CD4-positive, alpha-beta T cell treated with Interleukin-6 for 4 hours (primary cell): Measurements from ENCODE around the gene PARP1.
"Not testable (repeated sequence)": the region's sequence is repeated elsewhere in the genome, so short reads cannot be mapped to it uniquely, and the experiment has no call there.

Source experiments
- DNase-seq: peaks from one replicate; pipeline ENCODE4 v3.0.0-alpha.2; 2020; ENCODE audit warnings: mixed read lengths

The PARP1 gene

GRCh38 chr1:226349081-226349480 lies 58.8 kb downstream of the PARP1 start:
- DNase-seq, result no peak

DNA sequence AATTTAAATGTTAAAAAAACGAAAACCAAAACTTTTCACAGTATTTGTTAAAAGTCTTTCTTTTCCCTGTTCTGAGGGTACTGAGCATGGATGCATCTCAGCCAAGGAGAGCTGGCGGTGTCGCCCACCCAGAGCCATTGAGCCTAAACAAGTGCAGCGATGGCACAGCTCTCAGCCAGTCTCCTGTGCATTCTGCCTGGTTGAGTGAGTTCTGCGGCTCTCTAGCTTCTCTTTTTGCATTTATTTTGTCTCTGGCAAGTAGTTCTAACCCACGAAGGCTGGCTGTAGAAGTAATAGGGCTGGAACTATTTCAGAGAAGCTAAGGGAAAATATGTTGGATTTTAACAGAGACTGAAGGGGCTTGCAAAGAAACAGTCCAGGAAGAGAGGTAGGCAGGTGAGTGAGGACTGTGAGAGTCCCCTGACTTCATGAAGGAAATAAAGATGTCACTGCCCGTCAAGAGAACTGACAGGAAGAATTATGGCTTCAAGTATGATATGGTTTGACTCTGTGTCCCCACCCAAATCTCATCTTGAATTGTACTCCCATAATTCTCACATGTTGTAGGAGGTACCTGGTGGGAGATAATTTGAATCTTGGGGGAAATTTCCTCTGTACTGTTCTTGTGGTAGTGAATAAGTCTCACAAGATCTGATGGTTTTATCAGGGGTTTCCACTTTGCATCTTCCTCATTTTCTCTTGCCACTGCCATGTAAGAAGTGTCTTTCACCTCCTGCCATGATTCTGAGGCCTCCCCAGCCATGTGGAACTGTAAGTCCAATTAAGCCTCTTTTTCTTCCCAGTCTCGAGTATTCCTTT lies 63.2 kb downstream of the PARP1 start:
- DNase-seq, result no peak

GRCh38 chr1:226342656-226343055 lies 65.2 kb downstream of the PARP1 start:
- no peak for DNase-seq

DNA sequence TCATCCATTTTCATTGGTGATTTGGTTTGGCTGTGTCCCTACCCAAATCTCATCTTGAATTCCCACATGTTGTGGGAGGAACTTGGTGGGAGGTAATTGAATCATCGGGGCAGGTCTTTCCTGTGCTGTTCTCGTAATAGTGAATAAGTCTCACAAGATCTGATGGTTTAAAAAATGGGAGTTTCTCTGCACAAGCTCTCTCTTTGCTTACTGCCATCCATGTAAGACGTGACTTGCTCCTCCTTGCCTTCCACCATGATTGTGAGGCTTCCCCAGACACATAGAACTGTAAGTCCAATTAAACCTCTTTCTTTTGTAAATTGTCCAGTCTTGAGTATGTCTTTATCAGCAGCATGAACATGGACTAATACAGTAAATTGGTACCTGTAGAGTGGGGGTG lies 67.8 kb downstream of the PARP1 start:
- not testable (repeated sequence) for DNase-seq

DNA sequence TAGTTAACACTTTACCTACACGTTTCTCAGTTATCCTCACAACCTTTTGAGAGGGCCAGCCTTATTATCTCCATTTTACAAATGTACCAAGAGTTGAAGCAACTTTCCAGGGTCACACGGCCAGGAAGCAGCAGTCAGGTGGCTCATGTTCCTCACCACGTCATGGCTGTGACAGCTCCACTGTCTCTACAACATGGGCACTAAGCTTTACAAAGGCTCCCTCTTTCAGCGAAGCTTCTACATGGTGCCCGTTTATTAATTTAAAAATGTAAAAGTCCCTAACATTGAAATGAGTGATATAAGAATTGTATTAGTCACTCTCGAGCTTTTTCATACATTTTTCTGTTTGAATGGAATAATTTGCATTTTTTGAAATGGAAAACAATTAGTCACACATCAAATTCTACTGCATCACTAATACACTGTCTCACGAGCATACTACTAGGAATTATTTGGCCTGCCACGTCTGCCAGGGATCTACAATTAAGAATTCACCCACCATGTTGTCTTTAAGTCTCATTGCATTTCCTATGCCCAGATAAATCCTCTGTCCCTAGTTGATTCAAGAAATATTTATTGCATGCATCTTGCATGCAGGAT lies 70.5 kb downstream of the PARP1 start:
- DNase-seq, result no peak

DNA sequence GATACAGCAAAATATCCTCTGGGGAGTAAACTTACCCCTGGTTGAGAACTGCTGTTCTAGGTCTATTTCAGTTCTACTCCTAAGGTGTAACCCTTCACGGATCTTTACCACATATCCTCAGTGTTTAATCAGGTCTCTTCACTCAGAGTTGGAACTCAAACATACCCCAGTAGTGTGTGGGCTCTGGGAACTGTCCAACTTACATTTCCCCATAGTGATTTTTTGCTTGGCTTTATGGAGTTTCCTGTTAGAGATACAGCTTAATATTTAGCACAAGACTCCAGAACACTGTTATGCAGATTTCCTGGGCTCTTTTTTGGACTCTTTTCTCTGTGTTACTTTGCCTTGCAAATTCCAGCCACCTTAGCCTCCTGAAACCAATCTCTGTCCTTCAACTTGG lies 72.2 kb downstream of the PARP1 start:
- DNase-seq, result no peak

DNA sequence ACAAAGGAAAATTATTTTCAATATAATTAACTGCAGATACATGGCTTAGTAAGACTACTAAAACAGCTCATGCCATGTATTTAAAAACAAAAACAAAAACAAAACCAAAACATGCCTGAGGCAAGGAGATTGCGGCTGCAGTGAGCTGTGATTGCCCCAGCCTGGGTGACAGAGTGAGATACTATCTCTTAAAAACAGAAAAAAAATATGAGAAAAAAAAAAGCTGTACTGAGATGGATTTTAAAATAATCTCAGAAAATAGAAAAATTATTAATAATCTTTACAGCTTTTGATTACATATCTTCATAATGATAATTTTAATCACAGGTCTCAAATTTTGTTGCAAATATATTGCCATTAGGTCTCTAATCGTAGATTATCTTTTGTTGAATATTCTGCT lies 74.9 kb downstream of the PARP1 start:
- no peak for DNase-seq

DNA sequence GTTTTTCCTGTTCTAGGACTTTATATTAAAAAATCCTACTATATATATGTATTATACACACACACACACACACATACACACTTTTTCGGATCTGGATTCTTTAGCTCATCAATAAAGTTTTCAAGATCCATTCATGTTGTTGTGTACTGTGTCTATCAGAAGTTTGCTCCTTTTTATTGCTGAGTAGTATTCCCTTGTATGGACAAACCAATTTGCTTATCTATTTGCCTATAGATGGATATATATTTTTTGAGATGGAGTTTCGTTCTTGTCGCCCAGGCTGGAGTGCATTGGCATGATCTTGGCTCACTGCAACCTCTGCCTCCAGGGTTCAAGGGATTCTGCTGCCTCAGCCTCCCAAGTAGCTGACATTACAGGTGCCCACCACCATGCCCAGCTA lies 78.7 kb downstream of the PARP1 start:
- DNase-seq, result no peak

DNA sequence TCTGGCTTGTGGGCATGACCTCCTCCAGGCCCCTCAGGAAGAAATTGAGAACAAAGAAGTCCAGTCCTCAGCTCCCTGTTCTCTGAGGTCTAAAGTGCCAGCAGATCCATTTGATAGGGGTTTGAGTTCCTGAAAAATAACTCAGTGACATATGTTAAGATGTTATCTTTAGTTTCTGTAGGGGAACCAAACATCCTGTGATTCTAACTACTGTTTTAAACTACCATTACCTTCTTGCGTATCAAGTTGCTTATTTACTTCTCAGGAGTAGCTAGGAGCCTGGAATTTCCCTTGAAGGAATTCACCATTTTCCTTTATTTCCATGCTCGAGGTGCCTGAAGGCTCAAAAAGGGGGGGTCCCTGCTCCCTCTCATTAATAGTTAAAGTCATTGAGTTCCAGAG lies 80.1 kb downstream of the PARP1 start:
- DNase-seq, result no peak

DNA sequence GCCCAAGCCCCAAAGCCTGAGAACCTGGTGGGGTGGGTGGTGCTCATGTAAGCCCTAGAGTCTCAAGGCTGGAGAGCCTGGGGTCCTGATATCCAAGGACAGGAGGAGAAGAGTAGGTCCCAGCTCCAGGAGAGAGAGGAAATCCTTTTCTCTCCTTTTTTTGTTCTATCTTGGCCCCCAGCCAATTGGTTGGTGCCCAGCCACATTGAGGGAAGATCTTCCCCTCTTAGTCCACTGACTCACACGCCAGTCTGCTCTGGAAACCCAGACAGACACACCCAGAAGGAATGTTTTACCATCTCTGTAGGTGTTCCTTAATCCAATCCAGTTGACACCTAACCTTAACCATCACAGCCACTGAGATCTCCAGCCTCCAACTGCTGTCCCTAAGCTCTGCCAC lies 82.7 kb downstream of the PARP1 start:
- no peak for DNase-seq

- DNase-seq, result no peak
These were observed 83.4 kb downstream of the PARP1 start for GRCh38 chr1:226324479-226324878.

GRCh38 chr1:226322986-226323385 lies 84.9 kb downstream of the PARP1 start:
- no peak for DNase-seq

- DNase-seq, result no peak
These were observed 87.0 kb downstream of the PARP1 start for GRCh38 chr1:226320930-226321329.

GRCh38 chr1:226318471-226318870 lies 89.4 kb downstream of the PARP1 start:
- no peak for DNase-seq

- DNase-seq, result no peak
These were observed 93.8 kb downstream of the PARP1 start for GRCh38 chr1:226314055-226314454.

DNA sequence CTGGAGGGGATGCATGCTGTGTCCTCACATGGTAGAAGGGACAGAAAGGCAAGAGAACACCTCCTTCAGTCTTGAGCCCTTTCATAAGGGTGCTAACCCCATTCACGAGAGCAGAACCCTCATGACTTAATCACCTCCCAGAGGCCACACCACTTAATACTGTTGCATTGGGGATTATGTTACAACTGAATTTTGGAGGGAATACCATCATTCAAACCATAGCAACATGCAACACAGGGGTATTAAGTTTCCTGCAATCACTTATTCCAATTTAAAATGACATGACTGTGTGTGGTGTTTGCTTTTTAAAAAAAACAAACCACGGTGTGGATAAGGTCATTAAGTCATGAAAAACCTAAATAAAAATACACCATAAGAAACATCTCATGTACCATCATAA lies 95.8 kb downstream of the PARP1 start:
- no peak for DNase-seq

GRCh38 chr1:226311376-226311775 lies 96.5 kb downstream of the PARP1 start:
- no peak for DNase-seq
